Fibroblast of peridontal ligament (primary cell): Measurements from ENCODE around the gene TRAF7.
A peak's percentile ranks its signal among the peaks of the same experiment; 100 is the strongest.

Experiments used
- DNase-seq: peaks from one replicate; pipeline ENCODE4 v3.0.0-alpha.2; 2010; ENCODE audit errors: extremely low read depth

Gene TRAF7

GRCh38 chr16:2216330-2216729 is 60.7 kb downstream of the TRAF7 start:
- DNase-seq, result no peak

- DNase-seq, result peak; percentile 98
Measured at GRCh38 chr16:2223221-2223941, 67.8 kb downstream of the TRAF7 start, which contains the start of gene E4F1. Gene E4F1, plus strand, starts transcription at chr16:2223591. Its CDS starts 23 bp downstream, at chr16:2223614.

GRCh38 chr16:2223942-2224486 is 68.4 kb downstream of the TRAF7 start:
- DNase-seq, result peak; percentile 44

GRCh38 chr16:2226245-2226793 is 70.7 kb downstream of the TRAF7 start:
- no peak for DNase-seq

- DNase-seq, result no peak
Measured at GRCh38 chr16:2226918-2227317, 71.3 kb downstream of the TRAF7 start.
